Vagina (tissue), 2 donors: ENCODE results near the gene TDRD9. TPM values are rescaled to one million over a fixed set of nuclear protein-coding genes. Genes with fewer than 3 reads are reported as not detected.

Experiments used
- DNase-seq, 2 donors: peaks; one replicate each; pipeline ENCODE4 v3.0.0-alpha.2; 2017; ENCODE audit errors: extremely low spot score in 2 of 2
- H3K27ac ChIP-seq: fragments of 200-600 bp; sonication (generic); one replicate; pipeline ENCODE4 v1.5.1; 2019
- H3K27me3 ChIP-seq: fragments of 200-600 bp; sonication (generic); one replicate; pipeline ENCODE4 v1.5.1; 2019
- H3K36me3 ChIP-seq, 2 donors: fragments of 200-600 bp; sonication (generic); one replicate each; pipeline ENCODE4 v1.5.1; 2017 to 2019
- H3K4me1 ChIP-seq: fragments of 200-600 bp; sonication (generic); one replicate; pipeline ENCODE4 v1.5.1; 2019
- H3K4me3 ChIP-seq, 2 donors: fragments of 200-600 bp; sonication (generic); 1 replicate in 1 of 2; 2 replicates in 1 of 2; pipeline ENCODE4 v1.5.1; 2016 to 2019
- H3K9me3 ChIP-seq: fragments of 200-600 bp; sonication (generic); one replicate; pipeline ENCODE4 v1.5.1; 2019
- CTCF ChIP-seq, 3 experiments: fragments of 450-650 bp in 2 of 3; fragments of 200-600 bp in 1 of 3; sonication (generic) in 1 of 3; IDR thresholded peaks; one replicate each; pipeline ENCODE4 v1.5.1; 2017 to 2019; ENCODE audit warnings: antibody characterized with exemption in 3 of 3, mild to moderate bottlenecking in 2 of 3, moderate library complexity in 2 of 3
- POLR2A ChIP-seq, 2 donors: fragments of 450-650 bp; IDR thresholded peaks; one replicate each; pipeline ENCODE4 v1.6.1; 2017; ENCODE audit warnings: antibody characterized with exemption in 2 of 2, mild to moderate bottlenecking in 2 of 2, moderate library complexity in 2 of 2
- POLR2AphosphoS5 ChIP-seq, 2 donors: sonication (generic); formaldehyde crosslinking; IDR thresholded peaks; one replicate each; pipeline ENCODE4 v1.9.0; 2017; ENCODE audit warnings: antibody characterized with exemption in 2 of 2, mild to moderate bottlenecking in 2 of 2, low read depth in 1 of 2; ENCODE audit not compliant: insufficient read depth in 1 of 2
- intact Hi-C: fragments of 100-400 bp; cut with DNase I; formaldehyde crosslinking; loops from one replicate; pipeline ENCODE4 v1.15.1; 2023
- total RNA-seq: library from RNA; depleted of rRNA; stranded (reverse); fragments of >200 nt; gene quantifications from one replicate; pipeline ENCODE4 v1.2.3, GENCODE V29; 2016

TDRD9 gene
- total RNA-seq, 1 donor from 2014 or later = 0.74 TPM

- H3K4me1 ChIP-seq = peaks cover 4% of the 10 kb centered on the region
- H3K36me3 ChIP-seq = no peaks in the 10 kb centered on the region
- peaks cover 5% of the 10 kb centered on the region for H3K27me3 ChIP-seq
- H3K9me3 ChIP-seq = no peaks in the 10 kb centered on the region
- intact Hi-C loops = loop anchor here (10.0 kb wide), 1 partner anchor 478 kb away; no protein-coding TSS in a partner anchor
- H3K27ac ChIP-seq = no peak overlapping the region
- no peak for DNase-seq
- TF ChIP-seq CTCF (IDR thresholded peaks at IDR 0.05) (no peak), POLR2AphosphoS5 (IDR thresholded peaks at IDR 0.05; ENCODE audit: insufficient read depth in 1 of 2, low read depth in 1 of 2) (no peak), POLR2A (IDR thresholded peaks at IDR 0.05) (no peak)
- H3K4me3 ChIP-seq = no peak overlapping the region
These were observed 158.6 kb downstream of the TDRD9 start for GRCh38 chr14:104086661-104087461.

GRCh38 chr14:104087505-104087904 lies 159.2 kb downstream of the TDRD9 start:
- H3K4me1 ChIP-seq = peaks cover 4% of the 10 kb centered on the region
- H3K36me3 ChIP-seq = no peaks in the 10 kb centered on the region
- H3K9me3 ChIP-seq = no peaks in the 10 kb centered on the region
- peaks cover 5% of the 10 kb centered on the region for H3K27me3 ChIP-seq
- intact Hi-C loops = loop anchor here (10.0 kb wide), 1 partner anchor 477 kb away; no protein-coding TSS in a partner anchor
- TF ChIP-seq CTCF (IDR thresholded peaks at IDR 0.05) = no peak
- TF ChIP-seq POLR2A (IDR thresholded peaks at IDR 0.05) = no peak
- no peak for TF ChIP-seq POLR2AphosphoS5 (IDR thresholded peaks at IDR 0.05; ENCODE audit: insufficient read depth in 1 of 2, low read depth in 1 of 2)
- no peak overlapping the region for H3K4me3 ChIP-seq
- no peak for DNase-seq
- no peak overlapping the region for H3K27ac ChIP-seq

- no peaks in the 10 kb centered on the region for H3K9me3 ChIP-seq
- DNase-seq = no peak
- no peak for TF ChIP-seq CTCF (IDR thresholded peaks at IDR 0.05)
- no peak for TF ChIP-seq POLR2AphosphoS5 (IDR thresholded peaks at IDR 0.05; ENCODE audit: insufficient read depth in 1 of 2, low read depth in 1 of 2)
- no peak for TF ChIP-seq POLR2A (IDR thresholded peaks at IDR 0.05)
- intact Hi-C loops = loop anchor here (10.0 kb wide), 1 partner anchor 477 kb away; no protein-coding TSS in a partner anchor
- H3K27ac ChIP-seq = no peak overlapping the region
- H3K4me1 ChIP-seq = peaks cover 4% of the 10 kb centered on the region
- no peak overlapping the region for H3K4me3 ChIP-seq
- H3K27me3 ChIP-seq = peaks cover 5% of the 10 kb centered on the region
- no peaks in the 10 kb centered on the region for H3K36me3 ChIP-seq
These were observed 160.0 kb downstream of the TDRD9 start for GRCh38 chr14:104087981-104088850.

GRCh38 chr14:104090071-104090748 lies 162.0 kb downstream of the TDRD9 start:
- Histone ChIP-seq H3K4me3 (no peak overlapping the region), H3K4me1 (peaks cover 11% of the 10 kb centered on the region), H3K27me3 (peaks cover 5% of the 10 kb centered on the region), H3K27ac (no peak overlapping the region), H3K36me3 (no peaks in the 10 kb centered on the region), H3K9me3 (no peaks in the 10 kb centered on the region)
- TF ChIP-seq POLR2AphosphoS5 (IDR thresholded peaks at IDR 0.05; ENCODE audit: insufficient read depth in 1 of 2, low read depth in 1 of 2) (no peak), POLR2A (IDR thresholded peaks at IDR 0.05) (no peak), CTCF (IDR thresholded peaks at IDR 0.05) (no peak)
- DNase-seq = no peak
- intact Hi-C loops = no loop called here
